GM19099 (cell line): ENCODE results near the gene MXRA8.

ENCODE experiments used
- POLR2A ChIP-seq: IDR thresholded peaks from 3 replicates; pipeline ENCODE4 v1.6.1; 2011; ENCODE audit warnings: low read depth; ENCODE audit not compliant: insufficient read length; ENCODE audit errors: extremely low read depth

Gene MXRA8

GRCh38 chr1:1358433-1359271 lies at the start of gene MXRA8:
Gene MXRA8, minus strand, starts transcription at chr1:1358555. Its CDS starts 51 bp downstream, at chr1:1358504.
- no peak for TF ChIP-seq POLR2A

- no peak for TF ChIP-seq POLR2A
These were observed 49.4 kb upstream of the MXRA8 start for GRCh38 chr1:1407636-1408318.

GRCh38 chr1:1406821-1407635 lies 48.7 kb upstream of the MXRA8 start, which contains the start of gene MRPL20:
Gene MRPL20, minus strand, starts transcription at chr1:1407293. Its CDS starts 76 bp downstream, at chr1:1407217.
- TF ChIP-seq POLR2A = peak; percentile 94

GRCh38 chr1:1406101-1406820 lies 47.9 kb upstream of the MXRA8 start:
- TF ChIP-seq POLR2A = no peak

- peak; percentile 29 for TF ChIP-seq POLR2A
These were observed 45.3 kb upstream of the MXRA8 start for GRCh38 chr1:1403653-1404052.

- peak; percentile 9 for TF ChIP-seq POLR2A
These were observed 43.9 kb upstream of the MXRA8 start for GRCh38 chr1:1402072-1402900.

- TF ChIP-seq POLR2A = peak; percentile 8
These were observed 43.2 kb upstream of the MXRA8 start for GRCh38 chr1:1401457-1402010.

GRCh38 chr1:1400576-1401456 lies 42.5 kb upstream of the MXRA8 start:
- no peak for TF ChIP-seq POLR2A

- no peak for TF ChIP-seq POLR2A
These were observed 41.7 kb upstream of the MXRA8 start for GRCh38 chr1:1399872-1400575.

GRCh38 chr1:1399187-1399871 lies 41.0 kb upstream of the MXRA8 start, which contains the start of gene CCNL2:
Gene CCNL2, minus strand, starts transcription at chr1:1399335. Its CDS starts 29 bp downstream, at chr1:1399306.
- peak; percentile 97 for TF ChIP-seq POLR2A

GRCh38 chr1:1398677-1399186 lies 40.4 kb upstream of the MXRA8 start:
- TF ChIP-seq POLR2A = no peak
